ENCODE data around the gene BEX3. TPM values are rescaled to one million over a fixed set of nuclear protein-coding genes. Genes with fewer than 3 reads are reported as not detected.
A peak's percentile ranks its signal among the peaks of the same experiment; 100 is the strongest.

The BEX3 gene
- total and polyA plus RNA-seq, 7 donors: 6.2 to 24.4 (median 8.8) TPM

DNA sequence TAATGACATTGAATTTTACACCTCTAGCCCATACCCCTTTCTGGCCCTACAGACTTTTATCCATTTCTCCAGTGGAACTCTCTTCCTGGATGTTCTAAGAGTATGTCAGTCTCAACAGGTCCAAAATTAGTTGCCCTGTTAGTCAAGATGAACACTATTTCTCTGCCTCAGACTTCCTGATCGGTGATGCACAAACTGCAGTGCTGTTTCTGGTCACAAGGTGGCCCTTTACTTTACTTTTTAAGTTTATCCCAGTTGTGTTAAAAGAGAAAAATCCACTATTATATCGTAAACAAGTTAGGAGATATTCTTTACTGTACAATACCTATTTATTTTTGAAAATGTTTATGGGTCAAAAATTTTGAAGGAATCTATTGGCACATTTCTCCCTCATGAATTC is 33.2 kb upstream of the BEX3 start:
- H3K9me3 ChIP-seq: no peaks in the 10 kb centered on the region
- H3K27ac ChIP-seq: no peak overlapping the region
- H3K4me1 ChIP-seq: no peaks in the 10 kb centered on the region
- 1 to 19% (median 4%) methylated on average over 2 of the region's 2 CpGs for WGBS, 3 donors
- no peaks in the 10 kb centered on the region for H3K36me3 ChIP-seq (ENCODE audit: insufficient read depth in 1 of 2, low read depth in 1 of 2)
- no peak for DNase-seq
- no peak for ATAC-seq
- TF ChIP-seq, protein P1, sequence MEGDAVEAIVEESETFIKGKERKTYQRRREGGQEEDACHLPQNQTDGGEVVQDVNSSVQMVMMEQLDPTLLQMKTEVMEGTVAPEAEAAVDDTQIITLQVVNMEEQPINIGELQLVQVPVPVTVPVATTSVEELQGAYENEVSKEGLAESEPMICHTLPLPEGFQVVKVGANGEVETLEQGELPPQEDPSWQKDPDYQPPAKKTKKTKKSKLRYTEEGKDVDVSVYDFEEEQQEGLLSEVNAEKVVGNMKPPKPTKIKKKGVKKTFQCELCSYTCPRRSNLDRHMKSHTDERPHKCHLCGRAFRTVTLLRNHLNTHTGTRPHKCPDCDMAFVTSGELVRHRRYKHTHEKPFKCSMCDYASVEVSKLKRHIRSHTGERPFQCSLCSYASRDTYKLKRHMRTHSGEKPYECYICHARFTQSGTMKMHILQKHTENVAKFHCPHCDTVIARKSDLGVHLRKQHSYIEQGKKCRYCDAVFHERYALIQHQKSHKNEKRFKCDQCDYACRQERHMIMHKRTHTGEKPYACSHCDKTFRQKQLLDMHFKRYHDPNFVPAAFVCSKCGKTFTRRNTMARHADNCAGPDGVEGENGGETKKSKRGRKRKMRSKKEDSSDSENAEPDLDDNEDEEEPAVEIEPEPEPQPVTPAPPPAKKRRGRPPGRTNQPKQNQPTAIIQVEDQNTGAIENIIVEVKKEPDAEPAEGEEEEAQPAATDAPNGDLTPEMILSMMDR (IDR thresholded peaks at IDR 0.05): peak; percentile 59
- intact Hi-C loops (cut with DNase I): loop anchor here in 1 of 2 donors (5.0 kb wide), 1 partner anchor 119 kb away; no protein-coding TSS in a partner anchor
- H3K27me3 ChIP-seq (ENCODE audit: insufficient read depth in 3 of 3, low read length in 2 of 3): peaks cover 0 to 21% (median 0%) of the 10 kb centered on the region in 3 donors
- no peak overlapping the region for H3K4me3 ChIP-seq

DNA sequence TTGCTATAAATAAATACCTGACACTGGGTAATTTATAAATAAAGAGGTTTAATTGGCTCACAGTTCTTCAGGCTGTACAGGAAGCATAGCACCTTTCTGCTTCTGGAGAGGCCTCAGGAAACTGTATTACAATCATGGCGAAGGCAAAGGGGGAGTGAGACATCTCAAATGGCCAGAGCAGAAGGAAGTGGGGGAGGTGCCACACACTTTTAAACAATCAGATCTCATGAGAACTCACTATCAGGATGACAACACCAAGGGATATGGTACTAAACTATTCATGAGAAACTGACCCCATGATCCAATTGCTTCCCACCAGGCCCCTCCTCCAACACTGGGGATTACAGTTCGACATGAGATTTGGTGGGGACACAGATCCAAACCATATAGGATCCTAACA is 31.7 kb upstream of the BEX3 start:
- H3K4me3 ChIP-seq: no peak overlapping the region
- TF ChIP-seq, protein P1 (IDR thresholded peaks at IDR 0.05): no peak
- no peaks in the 10 kb centered on the region for H3K36me3 ChIP-seq (ENCODE audit: insufficient read depth in 1 of 2, low read depth in 1 of 2)
- 36 to 49% (median 46%) methylated on average over 2 of the region's 2 CpGs for WGBS, 3 donors
- no peak overlapping the region for H3K27ac ChIP-seq
- DNase-seq (no peak), ATAC-seq (no peak)
- peaks cover 0 to 27% (median 0%) of the 10 kb centered on the region in 3 donors for H3K27me3 ChIP-seq (ENCODE audit: insufficient read depth in 3 of 3, low read length in 2 of 3)
- no peaks in the 10 kb centered on the region for H3K9me3 ChIP-seq
- intact Hi-C loops (cut with DNase I): loop anchor here in 1 of 2 donors (5.0 kb wide), 1 partner anchor 118 kb away; no protein-coding TSS in a partner anchor
- no peaks in the 10 kb centered on the region for H3K4me1 ChIP-seq

DNA sequence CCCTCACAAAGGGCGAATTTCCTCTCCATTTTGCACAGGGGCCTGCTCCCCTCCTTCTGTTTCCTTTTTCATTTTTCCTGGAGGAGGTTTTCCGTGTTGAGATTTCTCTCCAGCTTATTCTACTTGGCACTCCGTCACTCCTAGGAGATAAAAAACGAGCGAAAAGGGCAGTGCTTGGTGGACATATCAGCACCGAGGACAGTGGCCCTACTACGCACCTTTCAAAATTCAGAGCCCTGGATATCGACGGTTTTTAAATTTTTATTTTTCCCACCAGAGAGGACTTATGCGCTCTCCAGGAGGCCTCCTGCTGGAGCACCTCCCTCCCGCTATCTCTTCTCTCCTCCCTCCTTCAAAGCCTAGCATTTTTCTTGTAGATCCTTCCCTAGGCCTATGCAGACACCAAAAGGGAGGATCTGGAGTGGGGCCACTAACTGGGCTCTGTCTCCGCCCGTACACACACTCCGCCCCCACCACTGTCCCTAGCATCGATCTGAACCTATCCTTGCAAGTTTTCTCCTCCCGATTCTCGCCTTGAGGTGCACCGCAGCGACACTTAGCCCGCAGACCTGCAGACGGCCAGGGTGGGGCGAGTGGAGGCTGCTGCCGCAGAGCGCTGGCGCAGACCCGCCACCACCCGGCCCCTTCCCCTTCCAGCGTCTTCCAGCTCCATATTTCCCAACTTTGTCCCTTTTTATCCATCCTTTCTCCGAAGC is 28.5 kb upstream of the BEX3 start:
- Histone ChIP-seq H3K36me3 (ENCODE audit: insufficient read depth in 1 of 2, low read depth in 1 of 2) (no peaks in the 10 kb centered on the region), H3K27me3 (ENCODE audit: insufficient read depth in 3 of 3, low read length in 2 of 3) (peaks cover 0 to 21% (median 0%) of the 10 kb centered on the region in 3 donors), H3K4me1 (no peaks in the 10 kb centered on the region), H3K4me3 (no peak overlapping the region), H3K9me3 (no peaks in the 10 kb centered on the region), H3K27ac (no peak overlapping the region)
- ATAC-seq (no peak), DNase-seq (no peak)
- TF ChIP-seq, protein P1 (IDR thresholded peaks at IDR 0.05): no peak
- intact Hi-C loops (cut with DNase I): no loop called here
- 57 to 66% (median 62%) methylated on average over 18 to 29 of the region's 29 CpGs for WGBS, 3 donors

DNA sequence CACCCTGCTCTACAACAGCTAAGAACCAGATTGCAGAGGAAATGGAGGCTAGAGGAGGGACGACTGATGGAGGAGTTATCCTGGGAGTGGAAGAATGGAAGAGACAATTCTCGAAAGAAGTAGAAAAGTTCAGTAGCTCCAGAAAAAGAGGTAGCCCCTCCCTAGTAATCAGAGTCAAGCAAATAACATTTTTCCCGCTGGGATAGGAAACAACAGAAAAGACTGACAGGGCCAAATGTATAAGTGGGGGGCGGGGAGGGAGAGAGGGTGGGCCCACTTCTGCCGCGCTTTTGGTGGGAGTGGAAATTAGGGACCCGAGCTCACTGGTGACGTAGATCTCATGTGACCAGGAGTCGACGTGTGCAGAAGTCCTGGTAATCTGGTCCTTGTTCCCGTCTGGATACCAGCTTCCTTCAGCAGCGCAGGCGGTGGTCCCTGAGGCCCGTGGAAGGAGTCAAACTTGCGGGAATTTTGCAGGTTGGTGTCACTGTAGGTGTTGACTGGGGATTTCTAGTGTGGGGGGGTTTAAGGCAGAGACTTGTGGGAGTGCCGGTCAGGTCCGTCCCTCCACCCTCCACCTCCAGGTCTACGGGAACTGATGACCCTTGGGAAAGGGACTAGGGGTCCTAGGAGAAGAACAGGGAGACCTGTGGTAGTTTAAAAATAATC is 20.1 kb upstream of the BEX3 start, which contains the start of gene TCEAL9:
TCEAL9 (plus strand) TSS at position 377 of the 669 bp plus-strand sequence. CDS start 1,179 bp downstream, outside the sequence.
- peak within 1 kb of the TSS; percentile 70 for H3K4me3 ChIP-seq
- WGBS, 3 donors: 0 to 19% (median 0%) methylated on average over 16 to 18 of the region's 18 CpGs
- peaks cover 0 to 5% (median 0%) of the 10 kb centered on the region in 3 donors for H3K27me3 ChIP-seq (ENCODE audit: insufficient read depth in 3 of 3, low read length in 2 of 3)
- peak within 1 kb of the TSS; percentile 63 for H3K27ac ChIP-seq
- DNase-seq: peak; percentile 37 to 58
- H3K4me1 ChIP-seq: no peaks in the 10 kb centered on the region
- H3K9me3 ChIP-seq: no peaks in the 10 kb centered on the region
- peak; percentile 49 to 78 (median 65) for ATAC-seq
- intact Hi-C loops (cut with DNase I): no loop called here
- H3K36me3 ChIP-seq (ENCODE audit: insufficient read depth in 1 of 2, low read depth in 1 of 2): no peaks in the 10 kb centered on the region
- TF ChIP-seq, protein P1 (IDR thresholded peaks at IDR 0.05): no peak

All from psoas muscle (tissue), 8 donors.